Hepatocyte (in vitro differentiated cells): ENCODE measurements around the gene OSBP2.

ENCODE experiments used
- CTCF ChIP-seq: fragments of 200-600 bp; sonication (generic); IDR thresholded peaks from 2 replicates; pipeline ENCODE4 v1.5.1; 2016; ENCODE audit warnings: antibody characterized with exemption, mild to moderate bottlenecking; ENCODE audit not compliant: poor library complexity
- EZH2 ChIP-seq: fragments of 200-600 bp; sonication (generic); IDR thresholded peaks from 2 replicates; pipeline ENCODE4 v1.6.1; 2016; ENCODE audit warnings: antibody characterized with exemption, mild to moderate bottlenecking, borderline replicate concordance
- EZH2phosphoT487 ChIP-seq: fragments of 200-600 bp; sonication (generic); IDR thresholded peaks from one replicate; pipeline ENCODE4 v1.6.1; 2018; ENCODE audit warnings: antibody characterized with exemption, mild to moderate bottlenecking, low read depth, moderate library complexity; ENCODE audit not compliant: unreplicated experiment, severe bottlenecking

GRCh38 chr22:30717952-30718351, 23.3 kb downstream of the OSBP2 start:
- TF ChIP-seq CTCF (no peak), EZH2 (no peak), EZH2phosphoT487 (no peak)
